Thyroid gland (tissue), 4 donors: ENCODE measurements around the gene FASTK. TPM values are rescaled to one million over a fixed set of nuclear protein-coding genes. Genes with fewer than 3 reads are reported as not detected.

Experiments used
- DNase-seq, 2 donors: peaks; one replicate each; pipeline ENCODE4 v3.0.0-alpha.2; 2019
- H3K27ac ChIP-seq, 3 donors: fragments of 200-600 bp; sonication (generic); 1 replicate in 2 of 3; 2 replicates in 1 of 3; pipeline ENCODE4 v1.5.1; 2016 to 2019; ENCODE audit warnings: mild to moderate bottlenecking in 1 of 3, moderate library complexity in 1 of 3
- H3K27me3 ChIP-seq: fragments of 200-600 bp; sonication (generic); one replicate; pipeline ENCODE4 v1.5.1; 2019
- H3K36me3 ChIP-seq, 2 donors: fragments of 200-600 bp; sonication (generic); one replicate each; pipeline ENCODE4 v1.5.1; 2016 to 2019
- H3K4me1 ChIP-seq, 2 donors: fragments of 200-600 bp; sonication (generic); one replicate each; pipeline ENCODE4 v1.5.1; 2017 to 2019
- H3K4me3 ChIP-seq, 3 donors: fragments of 200-600 bp; sonication (generic); replicated peaks in 1 of 3; 1 replicate in 2 of 3; 2 replicates in 1 of 3; pipeline ENCODE4 v1.5.1; 2016; ENCODE audit warnings: mild to moderate bottlenecking in 1 of 3
- H3K9me3 ChIP-seq: fragments of 200-600 bp; sonication (generic); one replicate; pipeline ENCODE4 v1.5.1; 2017
- POLR2A ChIP-seq, 2 donors: fragments of 450-650 bp; IDR thresholded peaks; one replicate each; pipeline ENCODE4 v1.6.1; 2017; ENCODE audit warnings: antibody characterized with exemption in 2 of 2, mild to moderate bottlenecking in 2 of 2, moderate library complexity in 1 of 2
- WGBS, 2 donors: methylation state at CpG; one replicate each; pipeline ENCODE4 v1.1.5; 2017; 5-methylcytosine and 5-hydroxymethylcytosine counted together
- intact Hi-C: fragments of 100-400 bp; cut with DNase I; formaldehyde crosslinking; loops from one replicate; pipeline ENCODE4 v1.15.1; 2023
- total RNA-seq, 4 donors: library from RNA; depleted of rRNA; stranded (reverse); fragments of >200 nt; gene quantifications; one replicate each; pipeline ENCODE4 v1.2.3, GENCODE V29; 2016
- TF ChIP-seq, protein P1 (sequence below), 6 experiments: fragments of 200-600 bp in 3 of 6; fragments of 450-650 bp in 3 of 6; sonication (generic) in 3 of 6; IDR thresholded peaks; one replicate each; pipeline ENCODE4 v1.5.1; 2016 to 2019; ENCODE audit warnings: antibody characterized with exemption in 6 of 6, mild to moderate bottlenecking in 2 of 6, inconsistent platforms in 1 of 6, moderate library complexity in 1 of 6

FASTK gene
- total RNA-seq, 4 donors from 2014 or later = 71.8 to 114 (median 78.8) TPM

- peaks cover 14% of the 10 kb centered on the region in 2 donors for H3K36me3 ChIP-seq
- intact Hi-C loops = no loop called here
- no peaks in the 10 kb centered on the region for H3K9me3 ChIP-seq
- H3K27ac ChIP-seq = peak overlapping the region; percentile 58 to 98 (median 88)
- H3K4me3 ChIP-seq = peak overlapping the region; percentile 58 to 89 (median 78)
- TF ChIP-seq, protein P1, sequence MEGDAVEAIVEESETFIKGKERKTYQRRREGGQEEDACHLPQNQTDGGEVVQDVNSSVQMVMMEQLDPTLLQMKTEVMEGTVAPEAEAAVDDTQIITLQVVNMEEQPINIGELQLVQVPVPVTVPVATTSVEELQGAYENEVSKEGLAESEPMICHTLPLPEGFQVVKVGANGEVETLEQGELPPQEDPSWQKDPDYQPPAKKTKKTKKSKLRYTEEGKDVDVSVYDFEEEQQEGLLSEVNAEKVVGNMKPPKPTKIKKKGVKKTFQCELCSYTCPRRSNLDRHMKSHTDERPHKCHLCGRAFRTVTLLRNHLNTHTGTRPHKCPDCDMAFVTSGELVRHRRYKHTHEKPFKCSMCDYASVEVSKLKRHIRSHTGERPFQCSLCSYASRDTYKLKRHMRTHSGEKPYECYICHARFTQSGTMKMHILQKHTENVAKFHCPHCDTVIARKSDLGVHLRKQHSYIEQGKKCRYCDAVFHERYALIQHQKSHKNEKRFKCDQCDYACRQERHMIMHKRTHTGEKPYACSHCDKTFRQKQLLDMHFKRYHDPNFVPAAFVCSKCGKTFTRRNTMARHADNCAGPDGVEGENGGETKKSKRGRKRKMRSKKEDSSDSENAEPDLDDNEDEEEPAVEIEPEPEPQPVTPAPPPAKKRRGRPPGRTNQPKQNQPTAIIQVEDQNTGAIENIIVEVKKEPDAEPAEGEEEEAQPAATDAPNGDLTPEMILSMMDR (IDR thresholded peaks at IDR 0.05) = no peak
- TF ChIP-seq POLR2A (IDR thresholded peaks at IDR 0.05) = no peak
- peak; percentile 69 to 75 for DNase-seq
- WGBS, 2 donors = 12 to 13% methylated on average over 10 to 20 of the region's 21 CpGs
- no peaks in the 10 kb centered on the region for H3K27me3 ChIP-seq
- peaks cover 35 to 46% of the 10 kb centered on the region in 2 donors for H3K4me1 ChIP-seq
Measured at GRCh38 chr7:151060416-151061212, 20.0 kb downstream of the FASTK start.

DNA sequence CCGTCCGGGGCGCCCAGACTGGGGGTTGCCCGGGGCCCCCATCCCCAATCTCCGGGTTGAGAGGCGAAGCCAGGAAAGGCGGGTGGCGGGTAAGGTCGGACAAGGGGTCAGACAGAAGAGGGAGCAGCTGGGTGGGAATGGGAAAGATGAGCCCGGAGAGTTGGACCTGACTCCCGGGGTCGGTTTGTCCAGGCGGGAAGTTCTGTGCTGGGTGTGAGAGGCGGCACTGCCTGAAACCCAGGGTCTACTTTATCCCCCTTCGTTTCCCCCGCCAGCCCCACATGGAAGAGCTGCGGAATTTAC is 20.5 kb downstream of the FASTK start:
- no peak for TF ChIP-seq POLR2A (IDR thresholded peaks at IDR 0.05)
- TF ChIP-seq, protein P1 (IDR thresholded peaks at IDR 0.05) = no peak

DNA sequence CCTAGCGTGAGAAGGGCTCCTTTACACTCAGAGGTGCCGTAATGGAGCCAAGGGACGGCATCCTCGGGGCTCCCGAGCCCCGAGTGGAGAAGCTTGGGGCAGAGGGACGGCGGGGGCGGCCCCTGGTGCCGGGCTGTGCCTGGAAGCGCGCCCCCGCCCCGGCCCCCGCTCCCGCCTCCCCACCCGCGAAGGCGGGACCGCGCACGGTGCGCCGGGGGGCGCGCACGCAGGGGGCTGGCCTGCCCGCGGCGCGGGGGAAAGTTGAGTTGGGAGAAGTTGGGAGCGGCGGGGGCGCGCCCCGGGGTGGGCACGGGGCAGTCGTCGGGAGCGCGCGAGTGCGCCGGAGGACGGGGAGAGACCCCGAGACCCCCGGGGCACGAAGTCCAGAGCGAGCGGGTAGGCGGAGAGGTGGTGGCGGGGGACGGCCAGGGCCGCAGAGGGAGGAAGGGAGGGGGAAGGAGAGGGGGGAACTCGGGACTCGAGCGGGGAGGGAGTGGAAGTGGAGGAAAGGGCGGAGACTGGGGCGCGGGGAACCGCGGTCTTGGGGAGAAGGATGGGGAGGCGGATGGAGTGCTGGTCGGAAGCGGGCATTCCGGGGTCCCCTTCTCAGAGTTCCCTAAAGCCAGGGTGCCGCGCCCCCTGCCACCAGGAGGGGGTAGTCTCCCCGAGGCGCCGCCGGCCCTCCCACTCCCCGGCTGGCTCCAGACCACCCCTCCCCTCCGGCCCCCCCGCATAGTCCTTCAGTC is 21.1 kb downstream of the FASTK start, which contains the start of gene SLC4A2:
TSS of gene SLC4A2 (plus strand) at position 223 of the 746 bp plus-strand sequence. CDS start 2,399 bp downstream, outside the sequence.
- H3K4me1 ChIP-seq = peaks cover 35 to 46% of the 10 kb centered on the region in 2 donors
- peak within 1 kb of the TSS; percentile 58 to 89 (median 78) for H3K4me3 ChIP-seq
- peak in 1 of 2 donors; percentile 57 for TF ChIP-seq POLR2A (IDR thresholded peaks at IDR 0.05)
- TF ChIP-seq, protein P1 (IDR thresholded peaks at IDR 0.05) = peak in 2 of 6 experiments; percentile 10 to 51
- peaks cover 3% of the 10 kb centered on the region in 2 donors for H3K36me3 ChIP-seq
- peak; percentile 70 to 78 for DNase-seq
- H3K9me3 ChIP-seq = no peaks in the 10 kb centered on the region
- H3K27ac ChIP-seq = peak within 1 kb of the TSS; percentile 88 to 98 (median 92)
- intact Hi-C loops = no loop called here
- WGBS, 2 donors = 2% methylated on average over 28 to 32 of the region's 75 CpGs
- H3K27me3 ChIP-seq = no peaks in the 10 kb centered on the region

More for the DNA sequence above, 20.5 kb downstream of the FASTK start:
- Histone ChIP-seq H3K4me1 (peaks cover 35 to 46% of the 10 kb centered on the region in 2 donors), H3K36me3 (peaks cover 8 to 9% of the 10 kb centered on the region in 2 donors), H3K9me3 (no peaks in the 10 kb centered on the region), H3K4me3 (peak overlapping the region; percentile 58 to 89 (median 78)), H3K27me3 (no peaks in the 10 kb centered on the region), H3K27ac (peak overlapping the region; percentile 88 to 98 (median 92))
- no peak for DNase-seq
- 2 to 3% methylated on average over 12 to 14 of the region's 17 CpGs for WGBS, 2 donors
- intact Hi-C loops = no loop called here

DNA sequence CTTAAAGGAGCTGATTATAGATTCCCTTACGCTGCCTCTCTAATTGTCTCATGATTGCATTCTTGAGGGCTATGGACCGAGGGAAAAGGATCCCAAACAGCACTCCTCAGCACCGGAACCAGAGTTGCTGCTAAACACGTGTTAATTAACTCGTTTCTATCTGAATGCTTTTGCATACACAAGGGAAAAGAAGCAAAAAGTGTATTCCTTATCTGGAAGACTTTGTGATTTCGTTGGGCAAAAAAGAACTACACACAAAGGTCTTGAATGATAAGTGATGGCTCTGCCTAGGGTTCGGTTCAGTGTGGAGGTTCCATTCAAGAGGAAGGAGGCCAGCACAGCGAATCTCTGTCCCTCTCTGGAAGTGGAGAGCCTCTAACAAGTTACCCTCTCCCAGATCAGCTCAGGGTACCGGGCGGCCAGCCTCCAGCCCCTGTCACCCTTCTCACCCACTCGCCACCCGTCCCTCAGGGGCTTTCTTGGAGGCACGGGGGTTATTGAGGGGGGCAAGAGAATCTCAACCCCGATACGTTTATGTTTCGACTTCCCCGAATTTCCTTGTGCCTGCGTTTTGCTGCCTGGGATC is 21.7 kb downstream of the FASTK start:
- Histone ChIP-seq H3K9me3 (no peaks in the 10 kb centered on the region), H3K36me3 (no peaks in the 10 kb centered on the region), H3K4me3 (peak overlapping the region; percentile 58 to 89 (median 78)), H3K4me1 (peaks cover 35 to 46% of the 10 kb centered on the region in 2 donors), H3K27me3 (no peaks in the 10 kb centered on the region), H3K27ac (peak overlapping the region; percentile 88 to 98 (median 92))
- intact Hi-C loops = no loop called here
- 5 to 9% methylated on average over 15 to 18 of the region's 18 CpGs for WGBS, 2 donors
- no peak for DNase-seq
- TF ChIP-seq POLR2A (IDR thresholded peaks at IDR 0.05) = peak in 1 of 2 donors; percentile 31
- TF ChIP-seq, protein P1 (IDR thresholded peaks at IDR 0.05) = no peak
